ENCODE measurements around the gene RAB3B.

RAB3B gene

DNA sequence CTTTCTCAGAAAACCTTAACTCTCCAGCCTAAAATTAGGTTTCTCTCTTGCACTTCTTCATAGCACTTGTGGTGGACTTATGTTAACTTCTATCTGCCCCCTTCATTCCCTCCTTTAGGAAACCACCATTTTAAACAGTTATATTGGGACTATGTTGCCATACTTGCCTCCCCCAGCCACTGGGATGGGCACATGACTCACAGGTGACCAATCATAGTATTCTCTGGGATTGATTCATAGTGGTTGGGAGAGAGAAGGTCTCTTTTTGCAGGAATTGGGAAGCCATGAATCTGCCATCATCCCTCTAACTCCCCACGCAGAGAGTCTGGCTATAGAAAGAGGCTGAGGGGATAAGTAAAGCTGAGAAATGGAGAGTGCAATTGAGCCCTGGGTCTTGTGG lies 61.6 kb downstream of the RAB3B start:
- no peak for DNase-seq (ENCODE audit: insufficient read length, low spot score)
- TF ChIP-seq POLR2A (IDR thresholded peaks at IDR 0.05; ENCODE audit: low read depth, low read length): no peak
- FAIRE-seq: no peak

DNA sequence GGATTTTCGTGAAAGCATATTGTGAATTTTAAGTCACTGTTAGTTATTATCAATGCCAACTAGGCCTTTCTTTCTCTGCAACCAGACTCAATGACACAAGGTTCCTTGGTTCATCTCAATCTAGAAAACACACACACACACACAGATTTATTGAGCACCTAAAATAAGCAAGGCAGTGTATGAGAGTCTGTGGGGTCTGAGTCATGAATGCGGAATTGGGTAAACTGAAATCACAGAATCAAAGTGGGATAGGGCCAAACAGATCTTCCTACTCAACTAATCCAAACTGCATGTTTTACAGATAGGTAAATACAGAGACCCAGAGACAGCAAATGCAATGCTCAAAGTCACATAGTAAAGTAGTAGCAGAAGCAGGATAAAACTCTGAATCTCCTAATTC lies 63.5 kb downstream of the RAB3B start:
- no peak for TF ChIP-seq POLR2A (IDR thresholded peaks at IDR 0.05; ENCODE audit: low read depth, low read length)
- DNase-seq (ENCODE audit: insufficient read length, low spot score) (no peak), FAIRE-seq (no peak)

DNA sequence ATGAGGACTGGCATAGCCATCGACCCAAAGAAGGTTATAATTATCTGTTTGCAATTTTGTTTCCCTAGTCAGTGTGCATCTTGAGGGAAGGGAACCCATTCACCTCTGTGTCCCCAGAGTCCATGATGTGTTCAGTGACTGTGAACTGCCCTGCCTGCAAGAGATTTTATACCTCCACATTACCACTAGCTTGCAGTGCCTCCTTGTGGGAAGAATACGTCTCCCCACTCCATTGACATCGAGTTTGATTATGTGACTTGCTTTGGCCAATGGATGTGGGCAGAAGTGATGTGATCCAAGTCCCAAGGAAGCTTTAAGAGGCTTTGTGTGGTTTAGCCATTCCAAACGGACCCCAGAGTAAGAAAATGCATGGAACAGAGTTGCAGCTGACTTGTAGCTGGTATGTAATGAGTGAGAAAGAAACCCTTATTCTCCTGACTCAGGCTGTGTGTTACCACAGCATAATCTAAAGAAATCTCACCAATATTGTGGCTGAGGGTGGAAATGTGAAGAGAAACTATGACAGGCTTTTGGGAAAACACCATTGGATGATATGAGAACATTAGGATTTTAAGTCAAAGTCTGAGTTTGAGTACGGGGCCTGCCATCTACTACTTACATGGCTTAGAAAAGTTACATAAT lies 64.2 kb downstream of the RAB3B start:
- DNase-seq (ENCODE audit: insufficient read length, low spot score) (no peak), FAIRE-seq (no peak)
- TF ChIP-seq POLR2A (IDR thresholded peaks at IDR 0.05; ENCODE audit: low read depth, low read length): no peak

- TF ChIP-seq POLR2A (IDR thresholded peaks at IDR 0.05; ENCODE audit: low read depth, low read length): no peak
- FAIRE-seq: no peak
These were observed 66.0 kb downstream of the RAB3B start for GRCh38 chr1:51924455-51924854.

GRCh38 chr1:51922040-51922439 lies 68.5 kb downstream of the RAB3B start:
- no peak for TF ChIP-seq POLR2A (IDR thresholded peaks at IDR 0.05; ENCODE audit: low read depth, low read length)
- DNase-seq (ENCODE audit: insufficient read length, low spot score) (no peak), FAIRE-seq (no peak)

More at GRCh38 chr1:51924455-51924854, 66.0 kb downstream of the RAB3B start:
- DNase-seq (ENCODE audit: insufficient read length, low spot score): peak; percentile 15

GRCh38 chr1:51920130-51920529 lies 70.4 kb downstream of the RAB3B start:
- DNase-seq (ENCODE audit: insufficient read length, low spot score) (no peak), FAIRE-seq (no peak)
- no peak for TF ChIP-seq POLR2A (IDR thresholded peaks at IDR 0.05; ENCODE audit: low read depth, low read length)

DNA sequence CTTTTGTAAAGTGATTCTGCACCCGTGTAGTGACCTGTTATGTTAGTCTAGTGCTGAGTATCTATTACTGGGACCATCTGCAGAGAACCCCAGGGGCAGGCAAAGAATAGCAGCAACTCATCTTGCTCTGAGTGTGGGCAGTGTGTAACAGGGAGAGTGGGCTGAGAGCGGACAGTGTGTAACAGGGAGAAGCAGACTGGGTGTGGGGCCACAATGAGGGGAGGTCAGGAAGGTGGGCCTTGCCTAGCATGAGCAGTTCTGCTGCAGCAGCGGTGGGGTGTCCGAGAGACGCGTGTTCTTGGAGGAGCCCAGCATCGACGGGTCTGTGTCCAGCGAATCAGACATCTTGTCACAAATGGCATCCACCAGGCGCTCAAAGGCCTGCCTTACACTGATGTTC lies 70.8 kb downstream of the RAB3B start:
- no peak for FAIRE-seq

GRCh38 chr1:51916587-51917405 lies 73.7 kb downstream of the RAB3B start:
- peak; percentile 19 for DNase-seq (ENCODE audit: insufficient read length, low spot score)
- no peak for TF ChIP-seq POLR2A (IDR thresholded peaks at IDR 0.05; ENCODE audit: low read depth, low read length)
- FAIRE-seq: peak; percentile 67

More for the DNA sequence above, 70.8 kb downstream of the RAB3B start:
- no peak for TF ChIP-seq POLR2A (IDR thresholded peaks at IDR 0.05; ENCODE audit: low read depth, low read length)
- no peak for DNase-seq (ENCODE audit: insufficient read length, low spot score)

DNA sequence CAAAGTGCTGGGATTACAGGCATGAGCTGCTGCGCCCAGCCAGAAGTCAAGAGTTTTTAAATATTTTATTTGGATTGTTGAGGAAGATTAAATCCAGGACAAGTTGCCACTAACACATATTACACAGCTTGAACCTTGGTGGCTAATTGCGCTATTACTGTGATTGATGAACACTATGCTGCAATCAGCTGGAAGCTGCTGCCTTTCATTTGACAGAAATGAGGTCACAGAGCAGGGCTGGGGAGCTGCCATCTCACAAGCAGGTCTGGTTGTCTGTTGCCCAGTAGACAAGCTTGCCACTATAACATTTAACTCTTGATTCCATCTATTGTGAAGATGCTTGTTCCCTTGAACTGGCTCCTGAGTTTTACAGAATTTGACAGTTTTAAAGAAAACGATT lies 74.5 kb downstream of the RAB3B start:
- DNase-seq (ENCODE audit: insufficient read length, low spot score) (no peak), FAIRE-seq (no peak)
- no peak for TF ChIP-seq POLR2A (IDR thresholded peaks at IDR 0.05; ENCODE audit: low read depth, low read length)

GRCh38 chr1:51912881-51913280 lies 77.6 kb downstream of the RAB3B start:
- TF ChIP-seq POLR2A (IDR thresholded peaks at IDR 0.05; ENCODE audit: low read depth, low read length): no peak
- FAIRE-seq (no peak), DNase-seq (ENCODE audit: insufficient read length, low spot score) (no peak)

DNA sequence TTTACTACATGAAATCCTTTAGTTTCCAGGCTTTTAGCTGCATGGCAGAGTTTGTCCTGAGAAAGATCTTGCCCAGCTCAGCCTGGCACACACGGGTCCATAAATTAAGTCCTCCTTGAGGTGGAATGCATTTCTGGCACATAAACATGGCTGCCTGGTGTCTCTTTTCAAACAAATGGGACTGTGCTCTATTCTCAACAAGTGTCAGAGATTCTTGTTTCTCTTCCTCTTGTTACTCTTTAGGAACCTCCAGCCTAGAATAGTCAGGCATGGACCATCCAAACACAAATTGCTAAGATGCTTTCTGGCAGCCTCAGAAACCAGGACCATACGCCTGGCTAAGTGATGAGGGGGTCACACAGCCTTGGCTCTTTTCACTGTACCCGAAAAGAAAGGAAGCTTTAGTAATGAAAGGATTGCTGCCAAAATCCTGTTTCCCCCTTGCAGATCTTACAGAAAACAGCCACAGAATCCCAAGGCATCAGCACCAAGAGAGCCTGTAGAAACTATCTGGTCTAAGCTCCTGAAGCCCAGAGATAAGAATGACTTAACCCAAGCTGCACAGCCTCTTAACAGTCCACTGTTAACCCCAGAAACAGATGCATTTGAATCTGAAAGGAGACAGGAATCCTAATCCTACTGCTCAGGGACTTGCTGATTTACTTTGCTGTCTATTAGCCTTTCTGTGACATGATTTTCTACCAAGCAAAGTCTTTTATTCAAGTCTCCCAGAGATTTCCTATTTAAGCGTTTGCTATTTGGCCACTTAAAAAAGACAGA lies 80.1 kb downstream of the RAB3B start:
- FAIRE-seq: no peak
- no peak for DNase-seq (ENCODE audit: insufficient read length, low spot score)
- TF ChIP-seq POLR2A (IDR thresholded peaks at IDR 0.05; ENCODE audit: low read depth, low read length): no peak

- TF ChIP-seq POLR2A (IDR thresholded peaks at IDR 0.05; ENCODE audit: low read depth, low read length): no peak
- DNase-seq (ENCODE audit: insufficient read length, low spot score) (no peak), FAIRE-seq (no peak)
These were observed 82.0 kb downstream of the RAB3B start for GRCh38 chr1:51908499-51908898.

DNA sequence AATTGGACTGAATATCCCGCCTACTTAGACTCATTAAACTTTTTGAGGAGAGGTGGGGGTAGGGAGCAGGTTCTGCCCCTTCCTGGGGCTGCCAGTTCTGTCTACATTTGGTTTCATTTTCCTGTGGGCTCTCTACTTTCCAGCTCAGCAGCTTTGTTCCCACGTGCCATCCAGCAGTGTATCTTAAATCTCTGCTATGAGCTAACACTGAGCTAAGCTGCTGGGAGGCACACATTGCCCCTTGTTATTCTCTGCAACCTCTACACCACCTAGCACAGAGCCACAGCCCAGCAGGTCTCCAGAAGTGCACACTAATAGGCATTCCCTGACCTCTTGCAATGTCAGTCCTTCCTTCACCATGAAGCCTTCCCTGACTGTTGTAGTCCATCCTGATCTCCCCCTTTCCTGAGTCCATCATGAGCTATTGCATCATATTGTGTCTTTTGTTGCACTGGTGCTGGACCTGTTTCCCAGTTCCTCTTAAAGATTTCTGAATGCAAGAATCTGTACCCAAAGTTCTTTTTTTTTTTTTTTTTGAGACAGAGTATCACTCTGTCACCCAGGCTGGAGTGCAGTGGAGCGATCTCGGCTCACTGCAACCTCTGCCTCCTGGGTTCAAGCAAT lies 83.3 kb downstream of the RAB3B start:
- FAIRE-seq (no peak), DNase-seq (ENCODE audit: insufficient read length, low spot score) (no peak)
- no peak for TF ChIP-seq POLR2A (IDR thresholded peaks at IDR 0.05; ENCODE audit: low read depth, low read length)

All from H54 (cell line).